ENCODE data around the gene OGG1.

- TF ChIP-seq CTCF (IDR thresholded peaks at IDR 0.05) (no peak), EP300 (IDR thresholded peaks at IDR 0.05) (no peak), POLR2AphosphoS5 (IDR thresholded peaks at IDR 0.05) (peak; percentile 38 to 73)
Observed at GRCh38 chr3:9769426-9770275, 19.9 kb downstream of the OGG1 start, which contains the start of gene CAMK1.
